ENCODE data around the gene PIGZ. TPM values are rescaled to one million over a fixed set of nuclear protein-coding genes. Genes with fewer than 3 reads are reported as not detected.
A peak's percentile ranks its signal among the peaks of the same experiment; 100 is the strongest.

The PIGZ gene
- total and polyA plus RNA-seq, 9 of the 15 experiments (the other 6 are each of a cell fraction or from before 2014, with no cell fraction given), result 0.15 to 1.8 (median 0.76) TPM

DNA sequence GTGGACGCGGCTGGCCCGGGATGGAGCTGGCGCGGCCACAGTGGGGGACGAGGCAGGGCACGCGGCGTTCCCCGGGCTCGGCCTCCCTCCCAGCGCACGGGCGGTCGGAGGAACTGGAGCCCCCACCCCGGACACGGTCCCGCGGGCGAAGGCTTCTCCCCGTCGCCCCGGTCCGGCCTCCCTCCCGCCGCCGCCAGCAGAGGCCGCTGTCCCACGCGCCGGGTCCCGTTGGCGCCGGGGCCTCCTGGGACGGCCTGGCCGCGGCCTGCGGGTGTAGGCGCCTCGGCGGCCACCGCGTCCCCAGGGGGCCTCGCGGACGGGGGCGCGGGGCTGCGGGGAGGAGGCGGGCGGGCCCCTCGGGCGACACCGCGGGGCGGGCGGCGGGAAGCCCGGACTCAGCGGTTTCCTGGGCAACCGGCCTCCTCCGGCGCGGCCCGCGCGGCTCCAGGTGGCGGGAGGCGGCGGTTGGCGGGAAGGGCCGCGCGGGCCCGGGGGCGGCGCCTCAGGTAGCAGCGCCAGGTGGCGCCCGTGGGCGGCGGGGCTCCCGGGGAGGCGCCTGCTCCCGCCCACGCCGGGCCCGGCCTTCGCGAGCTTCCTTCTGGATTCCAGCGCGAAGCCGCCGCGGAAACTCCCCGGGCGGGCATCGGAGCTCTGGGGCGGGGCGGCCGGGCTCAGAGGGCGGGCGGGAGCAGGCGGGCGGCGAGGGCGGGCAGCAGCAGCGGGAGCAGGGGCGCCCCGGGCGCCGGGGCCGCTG, 34.2 kb upstream of the PIGZ start (continued):
- TF ChIP-seq SREBF2 (CRISPR knock-in tag; IDR thresholded peaks at IDR 0.05) (no peak), SMAD1 (IDR thresholded peaks at IDR 0.05; ENCODE audit: low read depth, low read length, partially characterized antibody) (no peak), TAF1 (IDR thresholded peaks at IDR 0.05; ENCODE audit: control insufficient read depth, extremely low read depth, insufficient read depth, low read length, severe bottlenecking) (peak; percentile 11), ZNF263 (CRISPR knock-in tag; IDR thresholded peaks at IDR 0.05; ENCODE audit: borderline replicate concordance) (no peak), FOXM1 (IDR thresholded peaks at IDR 0.05; ENCODE audit: low read depth) (no peak), FOXM1 (CRISPR knock-in tag; IDR thresholded peaks at IDR 0.05; ENCODE audit: low read depth) (0 out of 2 replicates have a peak, but pooled peaks have one; percentile 39), GABPB1 (CRISPR knock-in tag; IDR thresholded peaks at IDR 0.05) (0 out of 2 replicates have a peak, but pooled peaks have one; percentile 9), POLR2G (IDR thresholded peaks at IDR 0.05; ENCODE audit: low read depth, low read length) (peak; percentile 74), CBFA2T3 (IDR thresholded peaks at IDR 0.05) (no peak), DDX20 (tag; IDR thresholded peaks at IDR 0.05; ENCODE audit: low read depth) (no peak), MAFK (IDR thresholded peaks at IDR 0.05; ENCODE audit: low read length) (no peak), CREBBP (IDR thresholded peaks at IDR 0.05; ENCODE audit: low read depth, low read length) (no peak), SMC3 (conservative IDR thresholded peaks at IDR 0.05; ENCODE audit: insufficient read depth, low read depth, low read length) (peak; percentile 36; the same call in 1 of the 2 replicates), ZNF644 (tag; IDR thresholded peaks at IDR 0.05; ENCODE audit: low read depth) (no peak), ZNF217 (CRISPR knock-in tag; IDR thresholded peaks at IDR 0.05) (no peak), NFIC (IDR thresholded peaks at IDR 0.05) (no peak)
- TF ChIP-seq, protein P1, sequence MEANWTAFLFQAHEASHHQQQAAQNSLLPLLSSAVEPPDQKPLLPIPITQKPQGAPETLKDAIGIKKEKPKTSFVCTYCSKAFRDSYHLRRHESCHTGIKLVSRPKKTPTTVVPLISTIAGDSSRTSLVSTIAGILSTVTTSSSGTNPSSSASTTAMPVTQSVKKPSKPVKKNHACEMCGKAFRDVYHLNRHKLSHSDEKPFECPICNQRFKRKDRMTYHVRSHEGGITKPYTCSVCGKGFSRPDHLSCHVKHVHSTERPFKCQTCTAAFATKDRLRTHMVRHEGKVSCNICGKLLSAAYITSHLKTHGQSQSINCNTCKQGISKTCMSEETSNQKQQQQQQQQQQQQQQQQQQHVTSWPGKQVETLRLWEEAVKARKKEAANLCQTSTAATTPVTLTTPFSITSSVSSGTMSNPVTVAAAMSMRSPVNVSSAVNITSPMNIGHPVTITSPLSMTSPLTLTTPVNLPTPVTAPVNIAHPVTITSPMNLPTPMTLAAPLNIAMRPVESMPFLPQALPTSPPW (CRISPR knock-in tag; IDR thresholded peaks at IDR 0.05), result peak; percentile 76
- TF ChIP-seq, protein P2, sequence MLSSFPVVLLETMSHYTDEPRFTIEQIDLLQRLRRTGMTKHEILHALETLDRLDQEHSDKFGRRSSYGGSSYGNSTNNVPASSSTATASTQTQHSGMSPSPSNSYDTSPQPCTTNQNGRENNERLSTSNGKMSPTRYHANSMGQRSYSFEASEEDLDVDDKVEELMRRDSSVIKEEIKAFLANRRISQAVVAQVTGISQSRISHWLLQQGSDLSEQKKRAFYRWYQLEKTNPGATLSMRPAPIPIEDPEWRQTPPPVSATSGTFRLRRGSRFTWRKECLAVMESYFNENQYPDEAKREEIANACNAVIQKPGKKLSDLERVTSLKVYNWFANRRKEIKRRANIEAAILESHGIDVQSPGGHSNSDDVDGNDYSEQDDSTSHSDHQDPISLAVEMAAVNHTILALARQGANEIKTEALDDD (IDR thresholded peaks at IDR 0.05), result no peak
- TF ChIP-seq, protein P3, sequence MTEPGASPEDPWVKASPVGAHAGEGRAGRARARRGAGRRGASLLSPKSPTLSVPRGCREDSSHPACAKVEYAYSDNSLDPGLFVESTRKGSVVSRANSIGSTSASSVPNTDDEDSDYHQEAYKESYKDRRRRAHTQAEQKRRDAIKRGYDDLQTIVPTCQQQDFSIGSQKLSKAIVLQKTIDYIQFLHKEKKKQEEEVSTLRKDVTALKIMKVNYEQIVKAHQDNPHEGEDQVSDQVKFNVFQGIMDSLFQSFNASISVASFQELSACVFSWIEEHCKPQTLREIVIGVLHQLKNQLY (CRISPR knock-in tag; conservative IDR thresholded peaks at IDR 0.05), result no peak
- TF ChIP-seq, protein P4, sequence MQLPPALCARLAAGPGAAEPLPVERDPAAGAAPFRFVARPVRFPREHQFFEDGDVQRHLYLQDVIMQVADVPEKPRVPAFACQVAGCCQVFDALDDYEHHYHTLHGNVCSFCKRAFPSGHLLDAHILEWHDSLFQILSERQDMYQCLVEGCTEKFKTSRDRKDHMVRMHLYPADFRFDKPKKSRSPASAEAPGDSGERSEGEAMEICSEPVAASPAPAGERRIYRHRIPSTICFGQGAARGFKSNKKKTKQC (CRISPR knock-in tag; IDR thresholded peaks at IDR 0.05), result no peak
- TF ChIP-seq, protein P5, sequence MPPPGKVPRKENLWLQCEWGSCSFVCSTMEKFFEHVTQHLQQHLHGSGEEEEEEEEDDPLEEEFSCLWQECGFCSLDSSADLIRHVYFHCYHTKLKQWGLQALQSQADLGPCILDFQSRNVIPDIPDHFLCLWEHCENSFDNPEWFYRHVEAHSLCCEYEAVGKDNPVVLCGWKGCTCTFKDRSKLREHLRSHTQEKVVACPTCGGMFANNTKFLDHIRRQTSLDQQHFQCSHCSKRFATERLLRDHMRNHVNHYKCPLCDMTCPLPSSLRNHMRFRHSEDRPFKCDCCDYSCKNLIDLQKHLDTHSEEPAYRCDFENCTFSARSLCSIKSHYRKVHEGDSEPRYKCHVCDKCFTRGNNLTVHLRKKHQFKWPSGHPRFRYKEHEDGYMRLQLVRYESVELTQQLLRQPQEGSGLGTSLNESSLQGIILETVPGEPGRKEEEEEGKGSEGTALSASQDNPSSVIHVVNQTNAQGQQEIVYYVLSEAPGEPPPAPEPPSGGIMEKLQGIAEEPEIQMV (tag; conservative IDR thresholded peaks at IDR 0.05; ENCODE audit: low read depth), result no peak
